ENCODE results near the gene SERINC4. TPM values are rescaled to one million over a fixed set of nuclear protein-coding genes. Genes with fewer than 3 reads are reported as not detected.

SERINC4 gene
- total and polyA plus RNA-seq, 10 of the 15 experiments (the other 5 are each of a cell fraction or from before 2014, with no cell fraction given) = 0.06 to 0.96 (median 0.26) TPM; not detected in 1

DNA sequence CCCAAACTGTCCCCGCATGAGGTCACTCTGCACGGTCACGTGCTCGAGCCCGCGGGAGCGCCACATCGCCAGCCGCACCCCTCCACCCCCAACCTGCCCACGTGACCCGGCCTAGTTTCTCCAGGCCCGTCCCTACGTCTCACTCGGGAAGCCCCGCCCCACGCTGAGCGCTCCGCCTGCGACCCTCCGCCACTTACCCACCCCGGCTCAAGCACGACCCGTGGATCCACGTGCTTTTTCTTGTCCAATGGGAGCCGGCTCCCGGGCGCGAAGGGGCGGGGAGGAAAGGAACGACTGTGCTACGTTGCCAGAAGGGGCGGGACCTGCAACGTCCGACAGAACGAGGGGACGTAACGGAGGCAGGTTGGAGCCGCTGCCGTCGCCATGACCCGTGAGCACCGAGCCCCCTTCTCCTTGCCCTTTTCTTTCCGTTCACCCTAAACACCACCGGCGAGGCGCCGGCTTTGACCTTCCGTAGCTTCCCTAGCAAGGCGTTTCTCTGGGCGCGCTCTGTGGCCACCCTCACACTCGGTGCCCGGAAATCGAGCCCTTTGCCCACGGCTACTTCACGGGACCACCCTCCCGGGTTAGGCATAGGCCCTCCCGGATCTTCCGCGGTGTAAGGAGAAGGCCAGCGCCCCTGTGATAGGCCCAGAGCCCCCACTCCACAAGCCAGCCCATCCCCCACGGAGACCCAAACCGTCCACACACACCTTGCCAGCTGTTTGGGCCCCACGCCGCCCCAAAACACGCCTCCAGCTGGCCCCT, 7.8 kb downstream of the SERINC4 start, which contains the start of gene SERF2 (continued):
- TF ChIP-seq NFYB (IDR thresholded peaks at IDR 0.05; ENCODE audit: insufficient read depth, low read depth, low read length) (peak; percentile 77; the same call in 1 of the 2 replicates), BHLHE40 (IDR thresholded peaks at IDR 0.05; ENCODE audit: borderline replicate concordance in 1 of 2, low read depth in 2 of 2, low read length in 1 of 2) (peak; percentile 96 to 99), SMAD1 (IDR thresholded peaks at IDR 0.05; ENCODE audit: low read depth, partially characterized antibody) (peak; percentile 80), TCF7 (IDR thresholded peaks at IDR 0.05; ENCODE audit: borderline replicate concordance) (no peak), NR2C2 (IDR thresholded peaks at IDR 0.05; ENCODE audit: borderline replicate concordance, control insufficient read depth, insufficient read length, low read depth) (no peak), ATF7 (IDR thresholded peaks at IDR 0.05; ENCODE audit: low read depth) (peak; percentile 96), MTA2 (IDR thresholded peaks at IDR 0.05; ENCODE audit: low read depth) (peak; percentile 39), JUND (IDR thresholded peaks at IDR 0.05; ENCODE audit: low read depth, low read length) (peak; percentile 41; the same call in 1 of the 2 replicates), HDGF (IDR thresholded peaks at IDR 0.05) (peak; percentile 100), GATAD2B (conservative IDR thresholded peaks at IDR 0.05; ENCODE audit: low read depth) (peak; percentile 69), TCF12 (IDR thresholded peaks at IDR 0.05; ENCODE audit: low read depth, low read length) (peak; percentile 78; the same call in 1 of the 2 replicates)

DNA sequence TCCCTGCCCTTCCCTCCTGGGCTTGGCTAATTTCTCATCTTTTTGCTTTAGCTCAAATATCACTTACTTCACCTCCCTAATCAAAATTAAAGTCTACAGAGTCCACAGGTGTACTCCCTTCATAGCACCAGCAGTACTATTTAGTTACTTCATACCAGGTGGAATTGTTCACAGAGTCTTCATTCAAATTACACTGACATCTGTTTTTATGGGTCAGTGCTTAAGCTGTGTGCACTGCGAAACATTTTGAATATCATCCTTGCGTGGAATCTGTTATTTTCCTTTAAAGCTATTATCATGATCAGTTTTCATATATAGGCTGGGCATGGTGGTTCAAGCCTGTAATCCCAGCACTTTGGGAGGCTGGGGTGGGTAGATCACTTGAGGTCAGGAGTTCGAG, 10.6 kb downstream of the SERINC4 start:
- Histone ChIP-seq H2AFZ (ENCODE audit: control insufficient read depth, low read depth, low read length) (peak overlapping the region; percentile 95), H3K4me2 (ENCODE audit: control insufficient read depth, insufficient read depth) (peak overlapping the region; percentile 96), H3K4me1 (ENCODE audit: control insufficient read depth, insufficient read depth, low read length) (peaks cover 31% of the 10 kb centered on the region), H3K9me3 (replicated peaks; ENCODE audit: control insufficient read depth, insufficient read depth, low read length) (no peaks in the 10 kb centered on the region), H3K4me3 (peak overlapping the region; percentile 36; the same call in 1 of the 2 replicates), H3K27me3 (replicated peaks in 1 of 2; ENCODE audit: control insufficient read depth in 2 of 2, insufficient read depth in 2 of 2, low read length in 1 of 2) (no peaks in the 10 kb centered on the region), H3K36me3 (ENCODE audit: control insufficient read depth in 2 of 2, insufficient read depth in 2 of 2, low read length in 1 of 2) (peaks cover 3 to 10% of the 10 kb centered on the region in 2 experiments; a peak in 2 of 4 replicates), H3K79me2 (ENCODE audit: control insufficient read depth, insufficient read depth, low read length) (peaks cover 23% of the 10 kb centered on the region), H3K9ac (ENCODE audit: control insufficient read depth, insufficient read depth, low read length) (peak overlapping the region; percentile 69), H3K27ac (ENCODE audit: control insufficient read depth, insufficient read depth) (peak overlapping the region; percentile 94), H4K20me1 (ENCODE audit: control insufficient read depth, insufficient read depth) (no peaks in the 10 kb centered on the region)
- FAIRE-seq = no peak
- no peak for ATAC-seq
- SMC1A ChIA-PET (ENCODE audit: uncharacterized antibody, unreplicated experiment) = interaction anchor here (1.3 to 9.4 kb wide), 10 partner anchors 11 to 54 kb away, joined by 3 to 129 read pairs (median 6); partner anchors contain the start of genes ELL3, HYPK, MFAP1 and SERINC4
- TF ChIP-seq BMI1 (IDR thresholded peaks at IDR 0.05; ENCODE audit: borderline replicate concordance) (no peak), ZNF217 (IDR thresholded peaks at IDR 0.05) (peak; percentile 67; the same call in 1 of the 2 replicates), NR2F1 (conservative IDR thresholded peaks at IDR 0.05) (peak; percentile 76; the same call in 1 of the 2 replicates)
- WGBS (ENCODE audit: insufficient coverage, insufficient replicate concordance, low lambda C conversion rate, missing lambda C conversion rate) = 23% methylated on average over 3 of the region's 3 CpGs
- POLR2A ChIA-PET = interaction anchor here (0.6 to 6.5 kb wide), 15 partner anchors 8 to 54 kb away, joined by 3 to 59 read pairs (median 5); partner anchors contain the start of genes ELL3, HYPK, MFAP1 and SERINC4
- BruUV-seq (replicated peaks) = no TSS peak
- CTCF ChIA-PET = interaction anchor here (0.6 to 7.1 kb wide), 6 partner anchors 13 to 155 kb away, joined by 3 to 72 read pairs (median 6); partner anchors contain the start of gene ELL3
- intact Hi-C loops (cut with micrococcal nuclease; ENCODE audit: unreplicated experiment) (no loop called here), in situ Hi-C loops (cut with MboI) (loop anchor here (10.0 to 25.0 kb wide), 2 partner anchors 55 to 1527 kb away; partner anchors contain the start of genes GANC and TMEM87A)
- DNase-seq (ENCODE audit: low read depth, low spot score) = peak; percentile 30
- RAD21 ChIA-PET (ENCODE audit: unreplicated experiment) = interaction anchor here (0.9 to 3.6 kb wide), 9 partner anchors 11 to 54 kb away, joined by 4 to 54 read pairs (median 8); partner anchors contain the start of genes ELL3, HYPK, MFAP1 and SERINC4
